Ectodermal cell (in vitro differentiated cells): ENCODE data around the gene ANO7.
"Not testable (repeated sequence)": the region's sequence is repeated elsewhere in the genome, so short reads cannot be mapped to it uniquely, and the experiment has no call there.

Source experiments
- H3K27ac ChIP-seq: 2 replicates; pipeline ENCODE4 v1.7.0; 2013; ENCODE audit warnings: mild to moderate bottlenecking, low read depth, low read length; ENCODE audit not compliant: insufficient read depth, poor library complexity, severe bottlenecking
- H3K27me3 ChIP-seq: 2 replicates; pipeline ENCODE4 v1.7.0; 2013; ENCODE audit warnings: mild to moderate bottlenecking, low read length; ENCODE audit not compliant: insufficient read depth, control insufficient read depth, poor library complexity, severe bottlenecking
- H3K36me3 ChIP-seq: one replicate; pipeline ENCODE4 v1.7.0; 2013; ENCODE audit warnings: low read length; ENCODE audit not compliant: control insufficient read depth, insufficient read depth
- H3K4me1 ChIP-seq: one replicate; pipeline ENCODE4 v1.7.0; 2013; ENCODE audit warnings: low read length; ENCODE audit not compliant: control insufficient read depth, insufficient read depth
- H3K4me3 ChIP-seq: 2 replicates; pipeline ENCODE4 v1.7.0; 2013; ENCODE audit warnings: low read depth, low read length, control low read depth; ENCODE audit not compliant: insufficient read depth
- H3K9me3 ChIP-seq: 2 replicates; pipeline ENCODE4 v1.7.0; 2013; ENCODE audit warnings: mild to moderate bottlenecking, low read length, moderate library complexity; ENCODE audit not compliant: control insufficient read depth
- WGBS, 2 experiments: methylation state at CpG; one replicate each; pipeline ENCODE4 v1.1.7; 2013; ENCODE audit warnings: missing lambda C conversion rate in 2 of 2; 5-methylcytosine and 5-hydroxymethylcytosine counted together

Gene ANO7

DNA sequence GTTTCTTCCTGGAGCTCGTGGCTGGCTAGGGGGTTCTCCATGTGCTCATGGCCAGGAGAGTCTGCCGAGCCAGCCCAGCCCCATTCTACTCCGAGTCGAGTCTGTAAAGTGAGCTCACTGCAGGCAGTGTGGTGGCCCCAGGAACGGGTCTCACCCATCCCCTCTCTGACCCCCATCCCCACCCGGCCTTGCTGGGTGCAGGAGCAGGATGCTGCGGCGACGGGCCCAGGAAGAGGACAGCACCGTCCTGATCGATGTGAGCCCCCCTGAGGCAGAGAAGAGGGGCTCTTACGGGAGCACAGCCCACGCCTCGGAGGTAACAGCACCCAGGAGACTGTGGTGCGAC is 1.4 kb downstream of the ANO7 start:
- H3K9me3 ChIP-seq: no peaks in the 10 kb centered on the region
- no peak overlapping the region for H3K27ac ChIP-seq
- H3K36me3 ChIP-seq: no peaks in the 10 kb centered on the region
- no peaks in the 10 kb centered on the region for H3K4me1 ChIP-seq
- WGBS, 2 experiments: 90 to 94% methylated on average over 15 of the region's 15 CpGs
- H3K4me3 ChIP-seq: no peak overlapping the region
- no peaks in the 10 kb centered on the region for H3K27me3 ChIP-seq

DNA sequence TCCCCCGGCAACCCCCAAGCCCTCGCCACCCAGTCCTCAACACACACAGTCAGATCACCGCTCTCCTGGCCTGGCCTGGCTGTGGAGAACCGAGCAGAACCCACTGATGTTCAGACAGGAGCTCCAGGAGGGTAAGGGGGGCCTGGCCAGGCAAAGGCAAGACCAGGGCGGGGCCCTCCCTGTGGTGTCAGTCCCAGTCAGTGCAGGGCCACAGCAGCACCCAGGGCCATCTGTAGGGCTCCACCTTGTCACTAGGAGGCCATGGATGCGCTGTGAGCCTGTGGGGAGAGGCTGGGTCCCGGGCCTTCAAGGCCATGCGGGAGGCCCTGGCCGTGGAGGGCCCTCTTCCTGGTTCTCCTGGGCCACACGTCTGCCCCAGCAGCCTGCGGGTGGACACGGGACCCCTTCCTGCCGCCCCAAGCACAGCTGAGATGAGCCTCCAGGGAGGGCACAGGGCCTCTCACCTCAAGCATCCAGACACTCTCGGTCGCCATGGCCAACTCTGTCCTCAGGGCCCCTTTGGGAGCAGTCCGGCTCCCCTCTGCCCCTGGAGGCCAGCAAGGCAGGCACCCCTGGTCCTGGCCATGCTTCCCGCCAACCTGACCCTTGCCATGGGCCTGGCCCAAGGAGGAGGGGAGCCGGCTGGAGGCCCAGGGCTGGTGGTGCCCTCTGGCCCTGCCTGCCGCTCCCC is 2.0 kb downstream of the ANO7 start:
- Histone ChIP-seq H3K27me3 (no peaks in the 10 kb centered on the region), H3K4me1 (no peaks in the 10 kb centered on the region), H3K27ac (no peak overlapping the region), H3K4me3 (no peak overlapping the region), H3K36me3 (no peaks in the 10 kb centered on the region), H3K9me3 (no peaks in the 10 kb centered on the region)
- WGBS, 2 experiments: 92 to 94% methylated on average over 19 of the region's 19 CpGs

DNA sequence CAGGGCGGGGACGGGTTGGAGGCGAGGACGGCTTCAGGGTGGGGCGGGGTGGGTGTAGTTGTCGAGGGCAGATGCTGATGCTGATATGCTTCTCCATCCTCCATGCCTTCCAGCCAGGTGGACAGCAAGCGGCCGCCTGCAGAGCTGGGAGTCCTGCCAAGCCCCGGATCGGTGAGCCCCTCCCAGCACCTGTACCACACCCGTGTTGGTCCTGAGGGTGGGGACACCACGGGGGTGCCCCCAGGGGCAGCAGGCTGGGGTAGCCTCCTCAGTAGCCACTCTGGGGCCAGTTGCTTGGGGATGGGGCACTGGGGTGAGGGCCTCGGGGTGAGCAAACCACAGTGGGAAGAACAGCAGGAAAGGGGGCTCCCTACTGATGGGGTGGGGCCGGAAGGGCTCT is 2.6 kb downstream of the ANO7 start:
- 93 to 94% methylated on average over 14 of the region's 14 CpGs for WGBS, 2 experiments
- H3K36me3 ChIP-seq: no peaks in the 10 kb centered on the region
- no peaks in the 10 kb centered on the region for H3K27me3 ChIP-seq
- H3K4me1 ChIP-seq: no peaks in the 10 kb centered on the region
- no peak overlapping the region for H3K4me3 ChIP-seq
- H3K9me3 ChIP-seq: no peaks in the 10 kb centered on the region
- no peak overlapping the region for H3K27ac ChIP-seq

DNA sequence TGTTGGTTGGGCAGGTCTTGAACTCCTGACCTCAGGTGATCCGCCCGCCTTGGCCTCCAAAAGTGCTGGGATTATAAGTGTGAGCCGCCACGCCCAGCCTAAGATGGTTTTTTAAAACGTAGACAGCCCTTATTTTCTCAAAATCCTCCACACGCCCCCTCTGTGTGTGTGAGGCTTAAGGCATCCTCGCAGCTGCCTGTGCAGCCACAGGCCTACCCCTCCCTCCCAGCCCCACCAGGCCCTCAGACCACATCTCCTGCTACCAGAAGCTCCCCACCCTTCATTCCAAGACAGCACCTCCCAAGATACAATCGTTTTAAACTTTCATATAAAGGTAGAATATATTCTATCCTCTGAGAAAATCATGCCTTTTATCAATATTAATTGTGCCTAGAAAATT is 4.8 kb downstream of the ANO7 start:
- H3K27ac ChIP-seq: no peak overlapping the region
- no peaks in the 10 kb centered on the region for H3K27me3 ChIP-seq
- no peaks in the 10 kb centered on the region for H3K9me3 ChIP-seq
- no peak overlapping the region for H3K4me3 ChIP-seq
- WGBS, 2 experiments: 90 to 91% methylated on average over 7 of the region's 8 CpGs
- H3K4me1 ChIP-seq: no peaks in the 10 kb centered on the region
- no peaks in the 10 kb centered on the region for H3K36me3 ChIP-seq

DNA sequence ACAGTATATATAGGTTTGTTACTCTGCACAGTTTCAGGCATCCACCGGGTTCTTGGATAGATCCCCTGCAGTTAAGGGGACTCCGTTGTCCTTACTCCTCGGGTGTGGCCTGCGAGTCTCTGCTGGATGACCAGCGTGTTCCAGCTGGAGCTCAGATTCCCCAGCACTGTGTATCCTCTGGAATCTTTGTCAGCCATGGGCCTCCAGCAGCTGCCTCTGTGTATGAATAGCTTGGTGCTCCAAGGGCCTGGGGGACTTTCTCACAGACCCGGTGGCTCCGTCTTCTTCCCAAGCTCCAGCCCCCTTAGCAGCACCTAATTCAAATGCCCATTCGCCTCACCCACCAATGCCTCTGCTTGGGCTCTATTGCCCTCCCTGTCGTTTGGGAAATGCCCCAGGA is 6.3 kb downstream of the ANO7 start:
- Histone ChIP-seq H3K27ac (no peak overlapping the region), H3K36me3 (no peaks in the 10 kb centered on the region), H3K27me3 (no peaks in the 10 kb centered on the region), H3K9me3 (no peaks in the 10 kb centered on the region), H3K4me1 (no peaks in the 10 kb centered on the region), H3K4me3 (no peak overlapping the region)
- WGBS, 2 experiments: 86 to 90% methylated on average over 9 of the region's 9 CpGs

DNA sequence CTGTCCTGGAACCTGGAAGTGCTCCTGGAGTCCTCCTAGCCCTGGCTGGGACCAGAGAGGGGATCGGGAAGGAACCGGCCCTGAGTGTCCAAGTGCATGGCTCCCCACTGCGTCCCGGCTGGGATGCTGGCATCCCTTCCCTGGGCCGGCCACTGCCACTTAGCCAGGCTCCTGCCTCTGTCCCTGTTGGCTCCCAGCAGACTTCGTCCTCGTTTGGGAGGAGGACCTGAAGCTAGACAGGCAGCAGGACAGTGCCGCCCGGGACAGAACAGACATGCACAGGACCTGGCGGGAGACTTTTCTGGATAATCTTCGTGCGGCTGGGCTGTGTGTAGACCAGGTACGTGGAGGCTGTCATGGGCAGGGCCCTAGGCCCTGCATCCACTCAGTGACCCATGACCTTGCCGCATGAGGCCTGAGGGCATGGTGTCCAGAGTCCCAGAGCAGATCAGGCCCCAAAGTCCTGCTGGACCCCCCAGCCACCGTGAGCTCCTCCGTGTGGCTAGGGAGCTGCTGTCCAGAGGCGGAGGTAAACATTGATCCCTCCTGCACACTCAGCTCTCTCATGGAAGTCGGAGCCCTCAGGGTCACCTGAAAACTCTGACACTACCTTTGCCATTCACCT is 7.1 kb downstream of the ANO7 start:
- H3K36me3 ChIP-seq: no peaks in the 10 kb centered on the region
- WGBS, 2 experiments: 91 to 92% methylated on average over 18 of the region's 18 CpGs
- no peak overlapping the region for H3K27ac ChIP-seq
- H3K9me3 ChIP-seq: no peaks in the 10 kb centered on the region
- no peaks in the 10 kb centered on the region for H3K27me3 ChIP-seq
- H3K4me1 ChIP-seq: no peaks in the 10 kb centered on the region
- H3K4me3 ChIP-seq: no peak overlapping the region

DNA sequence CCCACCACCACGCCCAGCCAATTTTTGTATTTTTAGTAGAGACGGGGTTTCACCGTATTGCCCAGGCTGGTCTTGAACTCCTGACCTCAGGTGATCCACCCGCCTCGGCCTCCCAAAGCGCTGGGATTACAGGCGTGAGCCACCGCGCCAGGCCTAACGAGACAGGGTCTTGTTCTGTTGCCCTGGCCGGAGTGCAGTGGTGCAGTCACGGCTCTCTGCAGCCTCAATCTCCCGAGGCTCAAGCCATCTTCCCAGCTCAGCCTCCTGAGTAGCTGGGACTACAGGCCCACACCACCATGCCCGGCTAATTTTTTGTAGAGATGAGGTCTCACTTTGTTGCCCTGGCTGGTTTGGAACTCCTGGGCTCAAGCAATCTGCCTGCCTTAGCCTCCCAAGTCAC is 8.8 kb downstream of the ANO7 start:
- not testable (repeated sequence) for H3K36me3 ChIP-seq, H3K27me3 ChIP-seq, H3K4me1 ChIP-seq, H3K4me3 ChIP-seq, H3K9me3 ChIP-seq, H3K27ac ChIP-seq
- WGBS, 2 experiments: 95% methylated on average over 14 of the region's 14 CpGs

DNA sequence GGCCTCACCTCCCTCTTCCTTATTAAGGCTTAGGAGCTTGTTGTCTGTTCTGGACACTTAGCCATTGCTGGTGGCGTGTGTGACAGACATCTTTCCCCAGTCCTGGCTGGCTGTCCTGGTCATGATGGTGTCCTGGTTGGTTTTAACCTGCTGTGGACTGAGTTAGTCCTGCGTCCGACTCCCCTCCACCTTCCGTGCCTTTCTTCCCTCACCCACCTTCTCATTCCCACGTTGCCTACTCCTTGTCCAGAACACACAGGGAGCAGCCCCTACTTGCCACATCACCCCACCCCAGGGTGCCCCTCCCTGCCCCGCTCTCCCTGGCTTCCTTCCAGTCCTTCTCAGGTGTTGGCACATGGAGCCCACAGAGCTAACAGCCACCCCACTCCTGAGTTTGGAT is 9.5 kb downstream of the ANO7 start:
- Histone ChIP-seq H3K4me1 (no peaks in the 10 kb centered on the region), H3K36me3 (no peaks in the 10 kb centered on the region)
- 89 to 90% methylated on average over 6 of the region's 6 CpGs for WGBS, 2 experiments

DNA sequence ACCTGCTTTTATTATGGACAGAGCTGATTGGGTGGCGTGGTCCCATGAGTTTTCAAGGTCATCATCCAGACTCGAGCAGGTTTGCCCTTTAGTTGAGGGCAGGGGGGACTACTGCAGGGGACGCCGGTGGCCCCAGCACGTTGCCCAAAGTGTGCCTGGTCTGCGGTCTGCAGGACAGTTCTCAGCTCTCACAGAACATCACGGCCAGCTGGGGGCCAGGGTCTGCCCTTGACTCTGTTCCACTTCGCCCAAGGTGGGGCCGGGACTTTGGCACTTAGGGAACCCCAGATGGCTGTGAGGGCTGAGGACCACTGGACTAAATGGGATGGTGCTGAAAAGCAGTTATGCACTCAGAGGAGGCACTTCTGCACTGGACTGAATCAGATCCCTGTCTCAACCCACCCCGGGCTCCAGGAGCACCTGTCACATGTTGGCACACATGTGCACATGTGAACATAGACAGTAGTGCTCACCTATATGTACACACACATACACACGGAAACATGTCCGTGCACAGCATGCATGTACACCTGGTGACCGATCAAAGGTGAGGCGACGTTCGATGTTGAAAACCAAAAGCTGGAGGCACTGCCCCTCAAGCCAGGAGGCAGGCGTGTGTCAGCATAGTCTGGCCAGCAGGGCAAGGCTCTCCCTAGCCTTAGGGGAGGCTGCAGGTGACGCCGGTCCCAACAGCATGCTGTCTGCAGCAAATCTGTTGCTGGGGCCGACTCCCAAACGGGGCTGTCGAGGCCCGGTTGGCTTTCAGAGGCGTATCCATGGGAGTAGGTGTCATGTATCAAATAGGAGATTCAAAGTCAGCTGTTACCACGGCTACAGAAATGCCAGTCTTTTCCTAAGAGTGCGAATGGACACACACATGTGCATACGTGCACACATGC is 10.2 kb downstream of the ANO7 start:
- H3K4me3 ChIP-seq: no peak overlapping the region
- H3K36me3 ChIP-seq: no peaks in the 10 kb centered on the region
- no peaks in the 10 kb centered on the region for H3K27me3 ChIP-seq
- no peaks in the 10 kb centered on the region for H3K9me3 ChIP-seq
- H3K4me1 ChIP-seq: no peaks in the 10 kb centered on the region
- H3K27ac ChIP-seq: no peak overlapping the region
- WGBS, 2 experiments: 88 to 89% methylated on average over 27 of the region's 27 CpGs

More for the DNA sequence above, 9.5 kb downstream of the ANO7 start:
- H3K9me3 ChIP-seq: no peaks in the 10 kb centered on the region
- H3K27ac ChIP-seq: no peak overlapping the region
- H3K27me3 ChIP-seq: no peaks in the 10 kb centered on the region
- H3K4me3 ChIP-seq: no peak overlapping the region

DNA sequence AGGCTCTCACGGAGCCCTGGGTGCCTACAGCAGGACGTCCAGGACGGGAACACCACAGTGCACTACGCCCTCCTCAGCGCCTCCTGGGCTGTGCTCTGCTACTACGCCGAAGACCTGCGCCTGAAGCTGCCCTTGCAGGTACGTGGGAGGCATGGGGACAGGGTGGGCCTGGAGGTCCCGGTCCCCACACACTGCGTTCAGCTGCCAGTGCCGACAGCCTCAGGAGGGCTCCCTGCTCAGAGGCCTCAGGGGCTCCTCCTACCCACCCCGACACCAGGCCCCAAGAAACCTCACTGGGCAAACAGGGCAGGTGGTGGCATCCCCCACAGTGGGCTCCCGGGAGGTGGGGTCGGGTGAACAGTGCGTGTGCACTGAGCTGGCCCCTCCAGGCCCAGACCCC is 10.8 kb downstream of the ANO7 start:
- H3K9me3 ChIP-seq: no peaks in the 10 kb centered on the region
- WGBS, 2 experiments: 92 to 94% methylated on average over 16 of the region's 16 CpGs
- H3K4me3 ChIP-seq: no peak overlapping the region

More for the DNA sequence above, 10.8 kb downstream of the ANO7 start:
- no peaks in the 10 kb centered on the region for H3K27me3 ChIP-seq
- no peaks in the 10 kb centered on the region for H3K4me1 ChIP-seq
- no peak overlapping the region for H3K27ac ChIP-seq
- no peaks in the 10 kb centered on the region for H3K36me3 ChIP-seq
